ENCODE results near the gene DCAF6.

Gene DCAF6

DNA sequence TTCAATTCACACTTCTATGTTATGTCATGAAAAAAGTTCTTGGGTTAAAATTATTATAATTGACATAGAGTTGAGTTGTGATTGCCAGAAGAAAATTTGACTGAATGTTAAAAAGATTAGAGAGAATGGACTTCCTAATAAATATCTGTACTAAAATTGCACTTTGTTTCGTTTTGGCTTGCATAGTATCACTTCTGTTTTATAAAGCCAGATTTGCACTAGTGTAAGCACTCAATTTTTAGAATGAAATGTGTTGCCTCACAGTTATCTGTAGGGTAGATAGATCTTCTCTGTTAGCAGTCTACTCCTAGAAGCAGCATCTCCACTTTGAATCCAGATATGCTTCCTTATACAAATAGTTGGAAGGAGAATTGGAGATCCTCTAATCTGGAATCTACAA is 95.5 kb downstream of the DCAF6 start:
- CTCF ChIA-PET = interaction anchor here (0.5 kb wide), 1 partner anchor 1274 kb away, joined by 4 read pairs; no protein-coding TSS in a partner anchor
- POLR2A ChIA-PET (ENCODE audit: low non-redundant PET) = no interaction called here
- H3K27ac ChIP-seq = no peak overlapping the region

DNA sequence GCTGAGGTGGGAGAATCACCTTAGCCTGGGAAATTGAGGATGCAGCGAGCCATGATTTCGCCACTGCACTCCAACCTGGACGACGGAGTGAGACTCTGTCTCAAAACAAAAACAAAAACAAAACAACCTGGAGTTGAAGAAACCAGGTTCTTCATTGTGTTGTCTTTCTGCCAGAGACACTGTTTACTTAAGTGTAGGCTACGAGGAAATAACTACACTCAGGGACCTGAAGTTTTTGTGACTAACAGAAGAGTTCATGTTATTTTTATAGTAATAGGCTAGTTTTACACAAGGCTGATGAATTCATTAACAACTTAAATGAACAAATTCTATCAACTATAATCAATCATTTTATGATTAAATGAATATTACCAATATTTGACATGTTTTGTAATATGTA is 98.9 kb downstream of the DCAF6 start:
- no peak for DNase-seq (ENCODE audit: low spot score)
- TF ChIP-seq, protein P1, sequence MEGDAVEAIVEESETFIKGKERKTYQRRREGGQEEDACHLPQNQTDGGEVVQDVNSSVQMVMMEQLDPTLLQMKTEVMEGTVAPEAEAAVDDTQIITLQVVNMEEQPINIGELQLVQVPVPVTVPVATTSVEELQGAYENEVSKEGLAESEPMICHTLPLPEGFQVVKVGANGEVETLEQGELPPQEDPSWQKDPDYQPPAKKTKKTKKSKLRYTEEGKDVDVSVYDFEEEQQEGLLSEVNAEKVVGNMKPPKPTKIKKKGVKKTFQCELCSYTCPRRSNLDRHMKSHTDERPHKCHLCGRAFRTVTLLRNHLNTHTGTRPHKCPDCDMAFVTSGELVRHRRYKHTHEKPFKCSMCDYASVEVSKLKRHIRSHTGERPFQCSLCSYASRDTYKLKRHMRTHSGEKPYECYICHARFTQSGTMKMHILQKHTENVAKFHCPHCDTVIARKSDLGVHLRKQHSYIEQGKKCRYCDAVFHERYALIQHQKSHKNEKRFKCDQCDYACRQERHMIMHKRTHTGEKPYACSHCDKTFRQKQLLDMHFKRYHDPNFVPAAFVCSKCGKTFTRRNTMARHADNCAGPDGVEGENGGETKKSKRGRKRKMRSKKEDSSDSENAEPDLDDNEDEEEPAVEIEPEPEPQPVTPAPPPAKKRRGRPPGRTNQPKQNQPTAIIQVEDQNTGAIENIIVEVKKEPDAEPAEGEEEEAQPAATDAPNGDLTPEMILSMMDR (conservative IDR thresholded peaks at IDR 0.05; ENCODE audit: low read depth) = no peak
- H3K27ac ChIP-seq = no peak overlapping the region
- ChIA-PET POLR2A (ENCODE audit: low non-redundant PET) (no interaction called here), CTCF (no interaction called here)

More for the DNA sequence above, 95.5 kb downstream of the DCAF6 start:
- DNase-seq (ENCODE audit: low spot score) = no peak
- TF ChIP-seq, protein P1 (conservative IDR thresholded peaks at IDR 0.05; ENCODE audit: low read depth) = no peak

DNA sequence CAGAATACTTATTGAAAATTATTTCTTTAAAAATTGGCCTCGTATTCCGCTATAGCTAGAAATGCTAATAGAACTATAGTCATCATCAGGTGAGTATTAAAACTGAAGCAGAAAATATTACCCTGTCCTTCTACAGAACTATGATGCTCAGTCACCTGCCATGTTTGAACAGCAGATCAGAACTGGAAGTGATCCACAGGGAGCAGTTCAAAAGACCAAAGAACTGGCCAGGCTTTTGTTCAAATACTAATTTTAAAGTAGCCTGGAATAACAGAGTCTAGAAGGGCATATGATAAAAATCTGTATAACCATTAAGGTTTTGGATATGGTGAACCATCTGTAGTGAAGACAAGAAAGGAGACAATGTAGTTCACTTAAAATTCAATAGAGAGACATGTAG is 105.9 kb downstream of the DCAF6 start:
- TF ChIP-seq, protein P1 (conservative IDR thresholded peaks at IDR 0.05; ENCODE audit: low read depth) = no peak
- POLR2A ChIA-PET (ENCODE audit: low non-redundant PET) = no interaction called here
- no peak for DNase-seq (ENCODE audit: low spot score)
- CTCF ChIA-PET = no interaction called here
- H3K27ac ChIP-seq = no peak overlapping the region

DNA sequence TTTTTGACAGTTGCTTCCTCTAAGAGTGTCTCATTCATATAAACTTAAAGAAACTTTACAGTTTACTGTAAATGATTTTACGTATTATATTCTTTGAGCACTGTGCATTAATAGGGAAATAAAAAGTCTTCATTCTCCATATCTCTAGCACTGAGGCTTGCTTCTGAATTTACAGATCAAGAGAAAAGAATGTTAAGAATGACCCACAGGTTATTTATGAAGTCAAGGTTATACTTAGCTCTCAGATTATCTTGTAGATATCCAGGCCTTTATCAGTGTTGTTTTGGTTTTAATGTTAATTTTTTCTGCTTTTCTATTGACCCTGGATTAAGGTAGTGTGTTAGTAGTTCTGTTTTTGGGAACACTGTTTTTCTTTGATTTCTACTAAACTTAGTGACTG is 108.8 kb downstream of the DCAF6 start:
- TF ChIP-seq, protein P1 (conservative IDR thresholded peaks at IDR 0.05; ENCODE audit: low read depth) = no peak
- CTCF ChIA-PET = no interaction called here
- no peak for DNase-seq (ENCODE audit: low spot score)
- H3K27ac ChIP-seq = no peak overlapping the region
- POLR2A ChIA-PET (ENCODE audit: low non-redundant PET) = no interaction called here

DNA sequence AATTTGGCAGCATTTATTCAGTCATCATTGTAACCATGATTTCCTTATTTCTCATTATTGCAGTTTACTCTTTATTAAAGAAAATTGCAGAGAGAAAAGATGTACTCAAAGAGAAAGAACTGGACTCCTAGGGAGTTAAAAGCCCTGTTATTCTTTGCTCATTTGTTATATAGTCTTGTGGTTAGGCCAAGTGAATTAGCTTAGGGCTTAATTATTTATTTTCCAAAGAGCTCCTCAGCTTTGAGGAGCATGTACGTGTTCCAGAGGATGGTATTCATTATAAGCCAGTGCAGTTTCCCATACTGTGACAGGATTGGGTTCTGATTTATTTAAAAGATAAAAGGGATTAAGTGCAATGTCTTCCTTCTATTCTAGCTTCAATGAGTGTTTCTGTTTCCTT is 113.8 kb downstream of the DCAF6 start:
- CTCF ChIA-PET = no interaction called here
- no peak overlapping the region for H3K27ac ChIP-seq
- TF ChIP-seq, protein P1 (conservative IDR thresholded peaks at IDR 0.05; ENCODE audit: low read depth) = no peak
- DNase-seq (ENCODE audit: low spot score) = no peak
- POLR2A ChIA-PET (ENCODE audit: low non-redundant PET) = interaction anchor here (0.6 kb wide), 1 partner anchor 27 kb away, joined by 4 read pairs; no protein-coding TSS in a partner anchor

DNA sequence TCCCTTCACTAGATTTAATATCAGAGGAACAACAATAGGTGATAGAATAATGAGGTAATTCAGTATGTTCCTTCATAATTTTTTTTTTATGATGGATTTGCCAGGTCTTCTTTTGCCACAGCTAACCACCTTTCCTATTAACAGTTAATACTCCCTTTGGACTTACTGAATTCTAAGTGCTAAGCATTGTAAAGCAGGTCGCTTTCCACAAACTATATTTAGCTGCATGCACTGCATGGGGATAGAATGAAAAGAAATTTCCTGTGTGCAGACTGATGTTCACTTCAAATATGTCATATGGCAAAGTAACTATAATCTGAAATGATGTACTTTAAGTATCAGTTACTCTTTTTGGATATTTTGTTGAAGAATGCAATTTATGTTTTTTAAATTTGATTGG is 114.4 kb downstream of the DCAF6 start:
- ChIA-PET CTCF (no interaction called here), POLR2A (ENCODE audit: low non-redundant PET) (no interaction called here)
- no peak overlapping the region for H3K27ac ChIP-seq
- DNase-seq (ENCODE audit: low spot score) = no peak
- TF ChIP-seq, protein P1 (conservative IDR thresholded peaks at IDR 0.05; ENCODE audit: low read depth) = no peak

DNA sequence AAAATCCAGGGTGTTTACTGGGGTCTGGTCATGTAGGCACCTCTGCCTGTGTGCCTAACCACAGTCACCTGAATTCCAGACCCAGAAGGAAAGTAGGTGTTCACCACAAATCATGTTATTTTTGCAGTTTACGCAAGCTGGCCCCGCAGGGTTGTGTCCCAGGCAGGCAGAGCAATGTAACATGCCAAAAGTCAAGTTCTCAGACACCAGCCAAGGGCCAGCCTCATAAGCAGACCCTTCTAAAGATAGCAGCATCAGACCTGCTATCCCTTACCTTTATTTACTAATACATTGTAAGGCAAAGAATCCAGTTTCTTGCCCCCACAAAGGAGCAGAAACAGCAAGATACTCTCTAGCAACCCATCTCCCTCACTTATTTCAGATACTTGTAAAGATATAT is 117.2 kb downstream of the DCAF6 start:
- TF ChIP-seq, protein P1 (conservative IDR thresholded peaks at IDR 0.05; ENCODE audit: low read depth) = no peak
- no peak for DNase-seq (ENCODE audit: low spot score)
- H3K27ac ChIP-seq = no peak overlapping the region
- POLR2A ChIA-PET (ENCODE audit: low non-redundant PET) = no interaction called here
- CTCF ChIA-PET = interaction anchor here (1.1 kb wide), 1 partner anchor 92 kb away, joined by 4 read pairs; no protein-coding TSS in a partner anchor
